PC-9 (cell line): ENCODE data around the gene STRA6. TPM values are rescaled to one million over a fixed set of nuclear protein-coding genes. Genes with fewer than 3 reads are reported as not detected.

ENCODE experiments used
- BruUV-seq: library from RNA; stranded (reverse); fragments of 400-500 nt; replicated peaks from 2 replicates; lab custom pipeline; 2021; lab: Mats Ljungman, UMichigan
- CTCF ChIA-PET: fragments of 300-600 bp; sonication (Branson Sonifier 250); formaldehyde crosslinking; loops from one replicate; lab custom pipeline; 2022; ENCODE audit warnings: antibody characterized with exemption; lab: Charles Lee
- POLR2A ChIA-PET: fragments of 300-600 bp; sonication (Branson Sonifier 250); formaldehyde crosslinking; loops from one replicate; lab custom pipeline; 2022; ENCODE audit warnings: antibody characterized with exemption; ENCODE audit not compliant: unreplicated experiment; lab: Charles Lee
- DNase-seq, 2 experiments: peaks; one replicate each; pipeline versions ENCODE4 v3.0.0 to v3.0.0-alpha.2; 2015 to 2022; ENCODE audit warnings: mixed read lengths in 1 of 2
- H2AFZ ChIP-seq: fragments of 200-600 bp; sonication (generic); 2 replicates; pipeline ENCODE4 v1.8.1; 2017; ENCODE audit warnings: antibody characterized with exemption
- H3F3A ChIP-seq: fragments of 200-600 bp; sonication (generic); 2 replicates; pipeline ENCODE4 v1.8.1; 2017; ENCODE audit warnings: antibody characterized with exemption, mild to moderate bottlenecking, low read depth; ENCODE audit not compliant: insufficient read depth
- H3K27ac ChIP-seq: fragments of 200-600 bp; sonication (generic); 2 replicates; pipeline ENCODE4 v1.6.1; 2016; ENCODE audit warnings: mixed run types
- H3K27me3 ChIP-seq: fragments of 200-600 bp; sonication (generic); 2 replicates; pipeline ENCODE4 v1.6.1; 2016; ENCODE audit warnings: low read depth, mixed run types; ENCODE audit not compliant: insufficient read depth
- H3K36me3 ChIP-seq: fragments of 200-600 bp; sonication (generic); 2 replicates; pipeline ENCODE4 v1.6.1; 2016; ENCODE audit warnings: low read depth, mixed run types
- H3K4me1 ChIP-seq: fragments of 200-600 bp; sonication (generic); replicated peaks from 2 replicates; pipeline ENCODE4 v1.6.1; 2016; ENCODE audit warnings: mixed run types; ENCODE audit not compliant: insufficient read depth
- H3K4me2 ChIP-seq: fragments of 200-600 bp; sonication (generic); 2 replicates; pipeline ENCODE4 v1.6.1; 2017; ENCODE audit warnings: mixed run types
- H3K4me3 ChIP-seq: fragments of 200-600 bp; sonication (generic); 2 replicates; pipeline ENCODE4 v1.6.1; 2016; ENCODE audit warnings: mixed run types
- H3K79me2 ChIP-seq: fragments of 200-600 bp; sonication (generic); 2 replicates; pipeline ENCODE4 v1.6.1; 2017; ENCODE audit warnings: low read depth, mixed run types
- H3K9me2 ChIP-seq: fragments of 200-600 bp; sonication (generic); 2 replicates; pipeline ENCODE4 v1.8.1; 2017; ENCODE audit warnings: mild to moderate bottlenecking; ENCODE audit not compliant: insufficient read depth
- H3K9me3 ChIP-seq: fragments of 200-600 bp; sonication (generic); 2 replicates; pipeline ENCODE4 v1.8.1; 2016; ENCODE audit warnings: low read depth; ENCODE audit not compliant: insufficient read depth
- H4K20me1 ChIP-seq: fragments of 200-600 bp; sonication (generic); 2 replicates; pipeline ENCODE4 v1.8.1; 2017; ENCODE audit not compliant: insufficient read depth
- CTCF ChIP-seq: fragments of 200-600 bp; sonication (generic); conservative IDR thresholded peaks from 2 replicates; pipeline ENCODE4 v1.6.1; 2017; ENCODE audit warnings: mixed run types, antibody characterized with exemption, mild to moderate bottlenecking, moderate library complexity
- EZH2 ChIP-seq: fragments of 200-600 bp; sonication (generic); IDR thresholded peaks from 2 replicates; pipeline ENCODE4 v1.8.0; 2017; ENCODE audit warnings: antibody characterized with exemption, low read depth
- intact Hi-C: fragments of 100-400 bp; cut with micrococcal nuclease; formaldehyde crosslinking; loops from one replicate; pipeline ENCODE4 v1.10.0; 2022; ENCODE audit not compliant: unreplicated experiment
- total RNA-seq: library from RNA; stranded (reverse); gene quantifications from 2 replicates; pipeline ENCODE4 v1.2.3, GENCODE V29; 2021

The STRA6 gene
- total RNA-seq, 1 experiment from 2014 or later: 64.9 TPM

GRCh38 chr15:74146277-74146800 lies 56.2 kb downstream of the STRA6 start:
- no peak overlapping the region for H3K27ac ChIP-seq
- no peak for DNase-seq
- POLR2A ChIA-PET: no interaction called here
- no peaks in the 10 kb centered on the region; the same call in 1 of the 2 replicates for H3F3A ChIP-seq
- H3K4me1 ChIP-seq: peaks cover 13% of the 10 kb centered on the region
- CTCF ChIA-PET: no interaction called here
- no peak overlapping the region for H3K4me3 ChIP-seq
- no peaks in the 10 kb centered on the region for H3K9me2 ChIP-seq
- intact Hi-C loops: no loop called here
- BruUV-seq: no TSS peak
- no peaks in the 10 kb centered on the region for H3K9me3 ChIP-seq
- no peaks in the 10 kb centered on the region for H3K36me3 ChIP-seq
- H2AFZ ChIP-seq: no peak overlapping the region
- TF ChIP-seq CTCF (no peak), EZH2 (no peak)
- H4K20me1 ChIP-seq: no peaks in the 10 kb centered on the region
- no peak overlapping the region for H3K4me2 ChIP-seq
- no peaks in the 10 kb centered on the region for H3K79me2 ChIP-seq
- H3K27me3 ChIP-seq: no peaks in the 10 kb centered on the region

GRCh38 chr15:74144153-74144775 lies 58.3 kb downstream of the STRA6 start:
- Histone ChIP-seq H3K4me2 (no peak overlapping the region), H3K79me2 (no peaks in the 10 kb centered on the region), H3K9me3 (no peaks in the 10 kb centered on the region), H3K27me3 (no peaks in the 10 kb centered on the region), H3K27ac (no peak overlapping the region), H3K4me3 (no peak overlapping the region), H4K20me1 (no peaks in the 10 kb centered on the region), H2AFZ (0 out of 2 replicates have a peak overlapping the region, but pooled peaks have one; percentile 50), H3F3A (no peaks in the 10 kb centered on the region; the same call in 1 of the 2 replicates), H3K4me1 (peaks cover 14% of the 10 kb centered on the region), H3K36me3 (no peaks in the 10 kb centered on the region), H3K9me2 (no peaks in the 10 kb centered on the region)
- DNase-seq: no peak
- TF ChIP-seq CTCF (peak; percentile 25; the same call in 1 of the 2 replicates), EZH2 (no peak)
- CTCF ChIA-PET: interaction anchor here (0.6 to 1.5 kb wide), 2 partner anchors 91 to 163 kb away, joined by 4 to 9 read pairs; no protein-coding TSS in a partner anchor
- POLR2A ChIA-PET: interaction anchor here (0.6 kb wide), 2 partner anchors 120 to 180 kb away, joined by 3 to 6 read pairs; no protein-coding TSS in a partner anchor
- BruUV-seq: no TSS peak
- intact Hi-C loops: no loop called here

GRCh38 chr15:74141591-74141990 lies 61.0 kb downstream of the STRA6 start:
- H3K27ac ChIP-seq: no peak overlapping the region
- H3K36me3 ChIP-seq: no peaks in the 10 kb centered on the region
- no peak overlapping the region for H3K4me2 ChIP-seq
- no peaks in the 10 kb centered on the region for H3K9me3 ChIP-seq
- no peak for DNase-seq
- H2AFZ ChIP-seq: no peak overlapping the region
- no peaks in the 10 kb centered on the region for H3K9me2 ChIP-seq
- H3K4me1 ChIP-seq: peaks cover 22% of the 10 kb centered on the region
- no peaks in the 10 kb centered on the region for H4K20me1 ChIP-seq
- intact Hi-C loops: no loop called here
- POLR2A ChIA-PET: no interaction called here
- TF ChIP-seq CTCF: no peak
- no peak for TF ChIP-seq EZH2
- no peaks in the 10 kb centered on the region for H3K79me2 ChIP-seq
- no peak overlapping the region for H3K4me3 ChIP-seq
- H3F3A ChIP-seq: no peaks in the 10 kb centered on the region; the same call in 1 of the 2 replicates
- no TSS peak for BruUV-seq
- H3K27me3 ChIP-seq: no peaks in the 10 kb centered on the region
- CTCF ChIA-PET: no interaction called here
